Measurements from ENCODE around the gene PPIF. TPM values are rescaled to one million over a fixed set of nuclear protein-coding genes. Genes with fewer than 3 reads are reported as not detected.

The PPIF gene
- polyA plus RNA-seq, 1 donor (not counting 4 experiments of a cell fraction or from before 2014, with no cell fraction given) = 71.3 TPM

DNA sequence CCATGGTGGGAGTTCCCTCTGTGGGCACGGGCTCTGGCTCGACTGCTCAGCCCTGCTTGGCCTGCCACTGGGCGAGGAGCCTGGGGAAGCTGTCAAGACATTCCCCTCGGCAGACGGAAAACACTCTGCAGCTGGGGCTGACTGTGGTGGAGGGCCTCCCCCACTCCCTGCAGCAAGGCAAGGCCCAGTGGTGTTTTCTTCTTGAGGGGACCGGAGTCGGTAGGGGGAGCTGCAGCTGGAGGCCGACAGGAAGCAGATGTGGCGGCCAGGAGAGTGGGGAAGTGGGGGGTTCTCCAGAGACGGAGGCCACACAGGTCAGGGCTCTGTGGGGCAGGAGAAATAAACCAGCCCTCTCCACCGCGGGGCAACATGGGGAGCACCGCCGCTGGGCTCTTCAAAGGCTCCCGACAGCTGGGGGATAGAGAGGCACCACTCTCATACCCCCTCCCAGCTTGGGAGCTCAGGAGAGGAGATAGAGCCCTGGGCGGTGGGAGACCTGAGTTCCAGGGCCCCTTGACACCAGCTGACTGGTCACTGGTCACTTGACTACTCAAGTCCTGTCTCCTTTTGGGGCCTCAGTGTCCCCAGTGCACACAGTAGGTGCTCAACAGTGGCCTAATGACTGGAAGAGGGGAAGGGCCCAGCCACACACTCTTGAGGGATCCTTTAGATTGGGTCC lies 43.4 kb downstream of the PPIF start:
- Histone ChIP-seq H3K4me2 (ENCODE audit: control insufficient read depth, extremely low read depth, insufficient read depth, low read depth, low read length) (no peak overlapping the region), H3K27me3 (ENCODE audit: control insufficient read depth, extremely low read depth, insufficient read depth, low read length) (no peaks in the 10 kb centered on the region), H3K79me2 (ENCODE audit: control insufficient read depth, insufficient read depth, low read length) (no peaks in the 10 kb centered on the region), H3K4me1 (ENCODE audit: control insufficient read depth, extremely low read depth, insufficient read depth, low read length) (no peaks in the 10 kb centered on the region), H3K9me3 (ENCODE audit: control insufficient read depth, low read depth, low read length) (no peaks in the 10 kb centered on the region), H4K20me1 (ENCODE audit: control insufficient read depth, extremely low read depth, insufficient read depth, low read length) (no peaks in the 10 kb centered on the region), H3K9ac (ENCODE audit: control insufficient read depth, extremely low read depth, insufficient read depth, low read length) (no peak overlapping the region), H3K27ac (ENCODE audit: control insufficient read depth, insufficient read depth, low read length) (no peak overlapping the region), H3K4me3 (ENCODE audit: control insufficient read depth in 2 of 3, extremely low read depth in 1 of 3, insufficient read depth in 2 of 3, low read depth in 1 of 3, low read length in 3 of 3) (no peak overlapping the region), H3K36me3 (ENCODE audit: control insufficient read depth in 2 of 2, extremely low read depth in 1 of 2, insufficient read depth in 2 of 2, low read length in 2 of 2) (no peaks in the 10 kb centered on the region), H3K9me1 (ENCODE audit: control insufficient read depth, extremely low read depth, insufficient read depth, low read length) (no peaks in the 10 kb centered on the region), H2AFZ (ENCODE audit: control insufficient read depth, low read length) (no peak overlapping the region)
- dilution Hi-C loops (cut with MboI; ENCODE audit: extremely low pct_ligation_motif_present, low sequenced_read_pairs) = no loop called here
- no peak for TF ChIP-seq EZH2 (IDR thresholded peaks at IDR 0.05; ENCODE audit: low read length)
- TF ChIP-seq, protein P1, sequence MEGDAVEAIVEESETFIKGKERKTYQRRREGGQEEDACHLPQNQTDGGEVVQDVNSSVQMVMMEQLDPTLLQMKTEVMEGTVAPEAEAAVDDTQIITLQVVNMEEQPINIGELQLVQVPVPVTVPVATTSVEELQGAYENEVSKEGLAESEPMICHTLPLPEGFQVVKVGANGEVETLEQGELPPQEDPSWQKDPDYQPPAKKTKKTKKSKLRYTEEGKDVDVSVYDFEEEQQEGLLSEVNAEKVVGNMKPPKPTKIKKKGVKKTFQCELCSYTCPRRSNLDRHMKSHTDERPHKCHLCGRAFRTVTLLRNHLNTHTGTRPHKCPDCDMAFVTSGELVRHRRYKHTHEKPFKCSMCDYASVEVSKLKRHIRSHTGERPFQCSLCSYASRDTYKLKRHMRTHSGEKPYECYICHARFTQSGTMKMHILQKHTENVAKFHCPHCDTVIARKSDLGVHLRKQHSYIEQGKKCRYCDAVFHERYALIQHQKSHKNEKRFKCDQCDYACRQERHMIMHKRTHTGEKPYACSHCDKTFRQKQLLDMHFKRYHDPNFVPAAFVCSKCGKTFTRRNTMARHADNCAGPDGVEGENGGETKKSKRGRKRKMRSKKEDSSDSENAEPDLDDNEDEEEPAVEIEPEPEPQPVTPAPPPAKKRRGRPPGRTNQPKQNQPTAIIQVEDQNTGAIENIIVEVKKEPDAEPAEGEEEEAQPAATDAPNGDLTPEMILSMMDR (optimal IDR thresholded peaks at IDR 0.05 in 1 of 3, IDR thresholded peaks at IDR 0.05 in 1 of 3, conservative IDR thresholded peaks at IDR 0.05 in 1 of 3; ENCODE audit: extremely low read depth in 1 of 3, insufficient read depth in 2 of 3, low read length in 3 of 3) = no peak
- DNase-seq (ENCODE audit: low read depth, low spot score) (no peak), FAIRE-seq (no peak)

DNA sequence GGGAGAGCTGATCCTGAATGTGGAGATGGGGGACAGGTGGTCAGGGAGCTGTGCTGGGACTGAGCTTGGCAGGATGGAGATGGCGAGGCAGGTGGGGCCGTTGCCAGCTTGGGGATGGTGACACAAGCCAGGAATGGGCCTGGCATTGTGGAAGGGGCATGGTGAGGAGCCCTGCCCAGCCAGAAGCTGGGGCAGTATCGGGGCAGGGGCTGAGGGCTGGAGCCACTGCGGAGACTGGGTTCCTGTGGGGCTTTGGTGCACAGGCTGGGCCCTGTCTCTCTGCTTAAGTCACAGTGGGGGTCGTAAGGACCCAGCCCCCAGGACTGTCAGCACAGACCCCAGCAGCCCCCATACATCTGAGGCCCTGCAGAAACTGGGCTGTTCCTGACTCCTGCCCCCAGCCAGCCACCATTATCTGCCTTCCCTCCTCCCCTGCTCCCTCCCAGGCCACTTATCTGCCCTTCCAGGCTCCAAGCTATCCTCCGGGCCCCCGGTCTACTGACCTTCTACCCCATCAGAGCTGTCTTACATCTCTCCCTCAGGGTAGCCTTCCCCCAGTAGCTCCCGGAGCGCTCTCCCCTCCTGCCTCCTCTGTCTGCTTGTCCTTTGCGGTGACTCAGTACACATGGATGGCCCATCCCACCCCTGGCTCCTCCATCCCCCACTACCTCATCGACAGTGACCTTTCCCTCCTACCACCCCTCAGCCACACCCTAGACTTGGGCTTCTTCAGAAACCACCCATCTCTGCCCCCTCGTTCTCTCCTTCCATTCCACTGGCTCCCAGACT lies 44.2 kb downstream of the PPIF start:
- no peak for DNase-seq (ENCODE audit: low read depth, low spot score)
- H3K27ac ChIP-seq (ENCODE audit: control insufficient read depth, insufficient read depth, low read length) = no peak overlapping the region
- no peak for FAIRE-seq
- H4K20me1 ChIP-seq (ENCODE audit: control insufficient read depth, extremely low read depth, insufficient read depth, low read length) = no peaks in the 10 kb centered on the region
- no peaks in the 10 kb centered on the region for H3K79me2 ChIP-seq (ENCODE audit: control insufficient read depth, insufficient read depth, low read length)
- H2AFZ ChIP-seq (ENCODE audit: control insufficient read depth, low read length) = no peak overlapping the region
- H3K9ac ChIP-seq (ENCODE audit: control insufficient read depth, extremely low read depth, insufficient read depth, low read length) = no peak overlapping the region
- no peaks in the 10 kb centered on the region for H3K36me3 ChIP-seq (ENCODE audit: control insufficient read depth in 2 of 2, extremely low read depth in 1 of 2, insufficient read depth in 2 of 2, low read length in 2 of 2)
- no peak overlapping the region for H3K4me3 ChIP-seq (ENCODE audit: control insufficient read depth in 2 of 3, extremely low read depth in 1 of 3, insufficient read depth in 2 of 3, low read depth in 1 of 3, low read length in 3 of 3)
- H3K9me1 ChIP-seq (ENCODE audit: control insufficient read depth, extremely low read depth, insufficient read depth, low read length) = no peaks in the 10 kb centered on the region
- no peaks in the 10 kb centered on the region for H3K4me1 ChIP-seq (ENCODE audit: control insufficient read depth, extremely low read depth, insufficient read depth, low read length)
- H3K4me2 ChIP-seq (ENCODE audit: control insufficient read depth, extremely low read depth, insufficient read depth, low read depth, low read length) = no peak overlapping the region
- dilution Hi-C loops (cut with MboI; ENCODE audit: extremely low pct_ligation_motif_present, low sequenced_read_pairs) = no loop called here
- no peaks in the 10 kb centered on the region for H3K9me3 ChIP-seq (ENCODE audit: control insufficient read depth, low read depth, low read length)
- TF ChIP-seq EZH2 (IDR thresholded peaks at IDR 0.05; ENCODE audit: low read length) = no peak
- TF ChIP-seq, protein P1 (optimal IDR thresholded peaks at IDR 0.05 in 1 of 3, IDR thresholded peaks at IDR 0.05 in 1 of 3, conservative IDR thresholded peaks at IDR 0.05 in 1 of 3; ENCODE audit: extremely low read depth in 1 of 3, insufficient read depth in 2 of 3, low read length in 3 of 3) = no peak
- H3K27me3 ChIP-seq (ENCODE audit: control insufficient read depth, extremely low read depth, insufficient read depth, low read length) = no peaks in the 10 kb centered on the region

All from keratinocyte (primary cell).